ENCODE measurements around the gene SETBP1.

Gene SETBP1

DNA sequence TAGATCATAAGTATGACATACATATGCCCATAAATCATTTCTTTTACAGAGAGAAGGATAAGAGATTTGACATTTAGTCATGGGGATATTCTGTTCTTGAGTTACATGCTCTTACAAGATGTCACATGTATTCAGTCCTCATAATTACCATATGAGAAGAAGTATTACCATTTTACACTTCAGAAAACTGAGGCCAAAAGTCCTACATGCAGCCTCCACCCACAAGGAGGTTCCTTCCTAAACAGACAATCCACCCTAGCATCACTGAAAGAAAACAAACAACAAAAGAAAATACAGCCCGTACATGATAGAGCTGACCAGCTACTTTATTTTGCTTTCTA lies 335.1 kb downstream of the SETBP1 start:
- H3K4me1 ChIP-seq (ENCODE audit: insufficient read depth, low read length), result peaks cover 16% of the 10 kb centered on the region
- no peak overlapping the region for H3K9ac ChIP-seq (ENCODE audit: low read depth, low read length)
- no peaks in the 10 kb centered on the region for H3K9me3 ChIP-seq (ENCODE audit: insufficient read depth, low read depth, low read length)
- H3K27ac ChIP-seq (ENCODE audit: low read length), result no peak overlapping the region
- no peak overlapping the region for H3K4me3 ChIP-seq (ENCODE audit: low read length)
- H3K36me3 ChIP-seq (ENCODE audit: insufficient read depth, low read depth, low read length), result no peaks in the 10 kb centered on the region
- H3K27me3 ChIP-seq (ENCODE audit: insufficient read depth, low read length), result no peaks in the 10 kb centered on the region

DNA sequence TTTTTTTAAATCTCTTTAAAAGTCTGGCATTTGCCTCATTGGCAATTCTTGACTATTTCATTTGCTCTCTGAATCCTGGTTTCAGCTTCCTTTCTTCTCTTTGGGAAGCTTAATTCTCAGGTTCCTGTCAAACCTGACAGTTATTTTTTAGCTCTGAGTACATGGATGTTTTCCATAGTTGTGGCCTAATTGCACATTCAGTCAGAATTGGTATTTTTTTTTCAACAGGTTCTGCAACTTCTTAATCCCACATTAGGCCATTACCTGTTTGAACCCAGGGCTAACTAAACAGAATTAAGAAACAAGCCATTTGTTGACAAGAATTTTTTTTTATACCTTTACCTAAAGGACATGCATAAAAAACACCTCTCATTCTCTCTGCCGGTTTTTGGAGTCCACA lies 338.8 kb downstream of the SETBP1 start:
- H3K36me3 ChIP-seq (ENCODE audit: insufficient read depth, low read depth, low read length), result no peaks in the 10 kb centered on the region
- no peak overlapping the region for H3K4me3 ChIP-seq (ENCODE audit: low read length)
- H3K27me3 ChIP-seq (ENCODE audit: insufficient read depth, low read length), result no peaks in the 10 kb centered on the region
- H3K27ac ChIP-seq (ENCODE audit: low read length), result no peak overlapping the region
- H3K9me3 ChIP-seq (ENCODE audit: insufficient read depth, low read depth, low read length), result no peaks in the 10 kb centered on the region
- H3K9ac ChIP-seq (ENCODE audit: low read depth, low read length), result no peak overlapping the region
- peaks cover 6% of the 10 kb centered on the region for H3K4me1 ChIP-seq (ENCODE audit: insufficient read depth, low read length)

DNA sequence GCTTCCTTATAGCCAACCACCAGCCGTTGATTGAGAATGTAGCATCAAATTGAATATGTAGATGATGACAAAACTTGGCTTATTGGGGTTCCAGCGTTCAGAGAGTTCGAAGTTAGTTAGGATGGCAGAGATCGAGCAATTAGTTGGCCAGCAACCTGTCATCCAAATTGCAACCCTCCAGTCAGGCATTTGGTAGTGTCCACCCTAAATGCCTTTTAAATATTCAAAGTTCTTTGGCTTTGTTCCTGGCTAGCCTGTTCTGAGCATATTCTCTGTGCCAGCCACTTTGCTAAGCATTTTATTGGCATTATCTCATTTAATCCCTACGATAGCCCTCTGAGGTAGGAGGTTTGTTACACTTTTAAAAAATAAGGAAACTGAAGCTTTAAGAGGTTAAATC lies 342.8 kb downstream of the SETBP1 start:
- H3K36me3 ChIP-seq (ENCODE audit: insufficient read depth, low read depth, low read length), result no peaks in the 10 kb centered on the region
- H3K9ac ChIP-seq (ENCODE audit: low read depth, low read length), result no peak overlapping the region
- no peaks in the 10 kb centered on the region for H3K9me3 ChIP-seq (ENCODE audit: insufficient read depth, low read depth, low read length)
- no peak overlapping the region for H3K4me3 ChIP-seq (ENCODE audit: low read length)
- H3K4me1 ChIP-seq (ENCODE audit: insufficient read depth, low read length), result no peaks in the 10 kb centered on the region
- no peak overlapping the region for H3K27ac ChIP-seq (ENCODE audit: low read length)
- H3K27me3 ChIP-seq (ENCODE audit: insufficient read depth, low read length), result no peaks in the 10 kb centered on the region

DNA sequence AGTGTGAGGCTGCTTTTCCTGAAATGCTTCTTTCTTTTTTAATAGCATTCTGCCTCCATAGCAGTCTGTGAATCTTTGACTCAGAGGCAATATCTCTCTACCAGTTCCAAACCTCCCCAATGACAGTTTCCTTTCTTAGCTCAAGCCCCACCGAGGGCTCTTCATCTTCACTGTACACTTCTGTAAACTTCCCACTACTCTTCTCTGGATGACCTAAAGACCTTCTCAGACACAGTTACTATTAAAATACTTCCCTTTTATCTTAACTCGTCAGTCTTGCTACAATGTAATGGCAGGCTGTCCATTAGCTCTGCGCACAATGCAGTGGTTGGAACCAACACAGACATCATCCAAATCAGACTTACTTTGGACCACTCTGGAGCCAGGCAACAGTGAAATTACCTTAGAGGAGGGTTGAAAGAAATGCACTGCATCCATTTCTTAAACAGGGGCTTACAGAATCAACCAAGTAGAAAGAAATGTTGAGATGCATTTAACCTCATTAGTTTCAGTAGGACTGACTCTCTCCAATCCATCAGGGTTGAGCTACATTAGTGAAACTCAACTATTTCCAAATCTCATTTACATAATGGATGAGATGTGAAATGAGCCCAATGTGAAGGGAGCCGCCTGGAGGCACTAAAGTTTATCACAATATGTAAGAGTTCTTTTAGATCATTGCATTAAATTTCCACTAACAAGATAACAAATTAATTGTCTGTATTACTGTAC lies 343.8 kb downstream of the SETBP1 start:
- Histone ChIP-seq H3K4me1 (ENCODE audit: insufficient read depth, low read length) (no peaks in the 10 kb centered on the region), H3K9me3 (ENCODE audit: insufficient read depth, low read depth, low read length) (no peaks in the 10 kb centered on the region), H3K27me3 (ENCODE audit: insufficient read depth, low read length) (no peaks in the 10 kb centered on the region), H3K9ac (ENCODE audit: low read depth, low read length) (no peak overlapping the region), H3K36me3 (ENCODE audit: insufficient read depth, low read depth, low read length) (no peaks in the 10 kb centered on the region), H3K4me3 (ENCODE audit: low read length) (no peak overlapping the region), H3K27ac (ENCODE audit: low read length) (no peak overlapping the region)

- no peaks in the 10 kb centered on the region for H3K9me3 ChIP-seq (ENCODE audit: insufficient read depth, low read depth, low read length)
- no peaks in the 10 kb centered on the region for H3K36me3 ChIP-seq (ENCODE audit: insufficient read depth, low read depth, low read length)
- H3K4me3 ChIP-seq (ENCODE audit: low read length), result no peak overlapping the region
- H3K27ac ChIP-seq (ENCODE audit: low read length), result no peak overlapping the region
- H3K9ac ChIP-seq (ENCODE audit: low read depth, low read length), result no peak overlapping the region
- no peaks in the 10 kb centered on the region for H3K27me3 ChIP-seq (ENCODE audit: insufficient read depth, low read length)
- no peaks in the 10 kb centered on the region for H3K4me1 ChIP-seq (ENCODE audit: insufficient read depth, low read length)
Measured at GRCh38 chr18:45025089-45025450, 344.4 kb downstream of the SETBP1 start.

GRCh38 chr18:45026162-45026561 lies 345.5 kb downstream of the SETBP1 start:
- no peaks in the 10 kb centered on the region for H3K36me3 ChIP-seq (ENCODE audit: insufficient read depth, low read depth, low read length)
- no peak overlapping the region for H3K9ac ChIP-seq (ENCODE audit: low read depth, low read length)
- no peak overlapping the region for H3K27ac ChIP-seq (ENCODE audit: low read length)
- no peaks in the 10 kb centered on the region for H3K4me1 ChIP-seq (ENCODE audit: insufficient read depth, low read length)
- H3K27me3 ChIP-seq (ENCODE audit: insufficient read depth, low read length), result no peaks in the 10 kb centered on the region
- H3K4me3 ChIP-seq (ENCODE audit: low read length), result no peak overlapping the region
- H3K9me3 ChIP-seq (ENCODE audit: insufficient read depth, low read depth, low read length), result no peaks in the 10 kb centered on the region

DNA sequence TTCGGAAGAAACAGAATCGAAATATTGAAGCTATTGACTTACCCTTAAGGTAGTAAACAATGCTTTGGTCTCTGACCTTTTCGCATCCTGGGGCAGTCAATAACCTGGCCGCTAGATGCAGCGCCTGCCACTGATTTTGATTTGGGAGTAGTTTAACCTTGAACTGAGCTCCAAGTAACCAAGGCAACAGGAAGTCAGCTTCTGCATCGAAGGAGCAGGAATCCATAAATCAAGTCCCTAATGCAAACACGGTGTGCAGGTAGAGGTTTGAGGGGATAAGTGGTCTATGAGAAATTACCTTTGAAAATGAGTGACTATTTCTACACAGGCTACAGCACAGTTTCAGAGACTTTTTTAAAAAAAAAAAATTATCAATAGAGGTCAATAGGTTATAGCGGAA lies 353.5 kb downstream of the SETBP1 start:
- Histone ChIP-seq H3K27ac (ENCODE audit: low read length) (no peak overlapping the region), H3K4me1 (ENCODE audit: insufficient read depth, low read length) (no peaks in the 10 kb centered on the region), H3K9ac (ENCODE audit: low read depth, low read length) (no peak overlapping the region), H3K4me3 (ENCODE audit: low read length) (no peak overlapping the region), H3K27me3 (ENCODE audit: insufficient read depth, low read length) (no peaks in the 10 kb centered on the region), H3K36me3 (ENCODE audit: insufficient read depth, low read depth, low read length) (no peaks in the 10 kb centered on the region), H3K9me3 (ENCODE audit: insufficient read depth, low read depth, low read length) (no peaks in the 10 kb centered on the region)

DNA sequence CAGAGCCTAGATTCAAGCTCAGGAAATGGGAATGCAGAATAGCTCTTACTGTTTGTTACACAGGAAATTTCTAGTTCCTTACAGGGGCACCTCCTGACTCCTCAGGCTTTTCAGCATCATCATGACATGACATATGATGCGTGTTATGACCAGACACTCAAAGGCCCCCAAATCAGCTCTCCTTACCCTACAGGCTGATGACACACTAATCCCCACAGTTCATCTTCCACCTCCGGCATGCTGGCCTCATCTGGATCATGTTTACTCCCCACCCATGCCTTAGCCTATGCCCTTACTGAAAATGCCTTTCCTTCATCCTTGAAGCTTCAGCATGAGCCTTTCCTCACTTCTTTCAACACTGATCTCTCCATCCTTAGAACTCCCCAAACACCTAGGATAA lies 356.9 kb downstream of the SETBP1 start:
- Histone ChIP-seq H3K9me3 (ENCODE audit: insufficient read depth, low read depth, low read length) (no peaks in the 10 kb centered on the region), H3K4me1 (ENCODE audit: insufficient read depth, low read length) (no peaks in the 10 kb centered on the region), H3K27me3 (ENCODE audit: insufficient read depth, low read length) (no peaks in the 10 kb centered on the region), H3K36me3 (ENCODE audit: insufficient read depth, low read depth, low read length) (no peaks in the 10 kb centered on the region), H3K27ac (ENCODE audit: low read length) (no peak overlapping the region), H3K4me3 (ENCODE audit: low read length) (no peak overlapping the region), H3K9ac (ENCODE audit: low read depth, low read length) (no peak overlapping the region)

DNA sequence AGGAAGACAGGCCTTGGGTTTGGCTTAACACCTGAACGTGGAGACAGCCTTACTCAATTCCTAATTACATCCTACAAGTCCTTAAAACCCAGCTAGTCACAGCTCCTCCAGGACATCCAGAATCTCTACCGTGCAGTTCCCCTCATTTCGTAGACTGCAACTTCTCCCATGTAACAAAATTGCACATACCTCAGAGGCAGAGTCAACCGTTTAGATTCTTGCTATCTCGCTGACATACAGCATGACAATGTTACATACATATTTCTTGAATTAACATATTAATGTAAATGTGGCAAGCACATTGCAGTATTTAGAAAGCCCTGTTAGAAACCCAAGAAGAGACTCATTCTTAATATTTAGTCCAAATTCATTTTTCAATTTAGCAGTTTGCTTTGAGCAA lies 358.7 kb downstream of the SETBP1 start:
- Histone ChIP-seq H3K9me3 (ENCODE audit: insufficient read depth, low read depth, low read length) (no peaks in the 10 kb centered on the region), H3K27ac (ENCODE audit: low read length) (no peak overlapping the region), H3K27me3 (ENCODE audit: insufficient read depth, low read length) (no peaks in the 10 kb centered on the region), H3K36me3 (ENCODE audit: insufficient read depth, low read depth, low read length) (no peaks in the 10 kb centered on the region), H3K9ac (ENCODE audit: low read depth, low read length) (no peak overlapping the region), H3K4me3 (ENCODE audit: low read length) (no peak overlapping the region), H3K4me1 (ENCODE audit: insufficient read depth, low read length) (no peaks in the 10 kb centered on the region)

DNA sequence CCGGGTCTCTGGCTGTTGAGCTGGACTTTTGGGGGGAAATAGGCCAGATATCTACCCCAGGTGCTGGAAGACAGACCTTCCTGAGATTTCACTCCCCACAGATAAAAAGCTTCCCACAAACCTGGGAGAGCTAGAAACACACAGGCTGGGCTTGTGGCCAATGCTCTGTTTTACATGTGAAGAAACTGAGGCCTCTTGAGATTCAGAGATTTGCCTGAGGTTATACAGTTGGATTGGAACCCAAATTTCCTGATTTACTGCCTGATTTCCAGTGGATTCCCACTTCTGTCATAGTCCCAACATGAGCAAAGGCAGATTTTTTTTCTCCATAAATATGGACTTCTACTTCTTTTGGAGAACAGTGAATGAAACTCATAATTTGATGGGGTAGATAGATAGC lies 360.2 kb downstream of the SETBP1 start:
- no peak overlapping the region for H3K27ac ChIP-seq (ENCODE audit: low read length)
- no peaks in the 10 kb centered on the region for H3K27me3 ChIP-seq (ENCODE audit: insufficient read depth, low read length)
- H3K4me1 ChIP-seq (ENCODE audit: insufficient read depth, low read length), result no peaks in the 10 kb centered on the region
- no peaks in the 10 kb centered on the region for H3K36me3 ChIP-seq (ENCODE audit: insufficient read depth, low read depth, low read length)
- no peak overlapping the region for H3K4me3 ChIP-seq (ENCODE audit: low read length)
- H3K9ac ChIP-seq (ENCODE audit: low read depth, low read length), result no peak overlapping the region
- no peaks in the 10 kb centered on the region for H3K9me3 ChIP-seq (ENCODE audit: insufficient read depth, low read depth, low read length)

GRCh38 chr18:45044787-45045186 lies 364.1 kb downstream of the SETBP1 start:
- no peaks in the 10 kb centered on the region for H3K4me1 ChIP-seq (ENCODE audit: insufficient read depth, low read length)
- no peak overlapping the region for H3K27ac ChIP-seq (ENCODE audit: low read length)
- H3K9me3 ChIP-seq (ENCODE audit: insufficient read depth, low read depth, low read length), result no peaks in the 10 kb centered on the region
- H3K36me3 ChIP-seq (ENCODE audit: insufficient read depth, low read depth, low read length), result no peaks in the 10 kb centered on the region
- H3K9ac ChIP-seq (ENCODE audit: low read depth, low read length), result no peak overlapping the region
- no peaks in the 10 kb centered on the region for H3K27me3 ChIP-seq (ENCODE audit: insufficient read depth, low read length)
- no peak overlapping the region for H3K4me3 ChIP-seq (ENCODE audit: low read length)

- Histone ChIP-seq H3K4me3 (ENCODE audit: low read length) (no peak overlapping the region), H3K9ac (ENCODE audit: low read depth, low read length) (no peak overlapping the region), H3K4me1 (ENCODE audit: insufficient read depth, low read length) (no peaks in the 10 kb centered on the region), H3K36me3 (ENCODE audit: insufficient read depth, low read depth, low read length) (no peaks in the 10 kb centered on the region), H3K9me3 (ENCODE audit: insufficient read depth, low read depth, low read length) (no peaks in the 10 kb centered on the region), H3K27ac (ENCODE audit: low read length) (no peak overlapping the region), H3K27me3 (ENCODE audit: insufficient read depth, low read length) (no peaks in the 10 kb centered on the region)
Measured at GRCh38 chr18:45046228-45046627, 365.5 kb downstream of the SETBP1 start.
